Measurements from ENCODE around the gene RAD9B.

Gene RAD9B

GRCh38 chr12:110467847-110468213 lies 34.3 kb upstream of the RAD9B start:
- TF ChIP-seq CTCF (conservative IDR thresholded peaks at IDR 0.05; ENCODE audit: low read depth, low read length) = no peak
- DNase-seq (ENCODE audit: low read depth) = no peak
- peak overlapping the region; percentile 78 for H3K4me3 ChIP-seq (ENCODE audit: low read length)

- peak within 1 kb of the TSS; percentile 78 for H3K4me3 ChIP-seq (ENCODE audit: low read length)
- DNase-seq (ENCODE audit: low read depth) = peak; percentile 93
- no peak for TF ChIP-seq CTCF (conservative IDR thresholded peaks at IDR 0.05; ENCODE audit: low read depth, low read length)
These were observed 33.7 kb upstream of the RAD9B start, which contains the start of the genes FAM216A and GPN3 for GRCh38 chr12:110468214-110469048. Gene FAM216A, plus strand, starts transcription at chr12:110468845. Its CDS starts 31 bp downstream, at chr12:110468876. Gene GPN3, minus strand, starts transcription at chr12:110468257. Its CDS starts 54 bp downstream, at chr12:110468203.

- no peak overlapping the region for H3K4me3 ChIP-seq (ENCODE audit: low read length)
- DNase-seq (ENCODE audit: low read depth) = no peak
- no peak for TF ChIP-seq CTCF (conservative IDR thresholded peaks at IDR 0.05; ENCODE audit: low read depth, low read length)
These were observed 26.7 kb upstream of the RAD9B start for GRCh38 chr12:110475426-110475825.

- no peak overlapping the region for H3K4me3 ChIP-seq (ENCODE audit: low read length)
- no peak for DNase-seq (ENCODE audit: low read depth)
- TF ChIP-seq CTCF (conservative IDR thresholded peaks at IDR 0.05; ENCODE audit: low read depth, low read length) = no peak
These were observed 3.0 kb upstream of the RAD9B start for GRCh38 chr12:110498984-110499706.

GRCh38 chr12:110501399-110501751 lies 756 bp upstream of the RAD9B start:
- peak; percentile 7 for TF ChIP-seq CTCF (conservative IDR thresholded peaks at IDR 0.05; ENCODE audit: low read depth, low read length)
- H3K4me3 ChIP-seq (ENCODE audit: low read length) = peak overlapping the region; percentile 98
- no peak for DNase-seq (ENCODE audit: low read depth)

GRCh38 chr12:110503432-110503831 lies 1.3 kb downstream of the RAD9B start:
- no peak for DNase-seq (ENCODE audit: low read depth)
- no peak overlapping the region for H3K4me3 ChIP-seq (ENCODE audit: low read length)
- TF ChIP-seq CTCF (conservative IDR thresholded peaks at IDR 0.05; ENCODE audit: low read depth, low read length) = no peak
